Esophagus squamous epithelium (tissue), 5 donors: ENCODE measurements around the gene ZNF98. TPM values are rescaled to one million over a fixed set of nuclear protein-coding genes. Genes with fewer than 3 reads are reported as not detected.

Source experiments
- DNase-seq: peaks from one replicate; lab custom pipeline; 2025; lab: John Stamatoyannopoulos, UW
- H3K27ac ChIP-seq, 4 donors: fragments of 200-600 bp; sonication (generic); one replicate each; pipeline ENCODE4 v1.5.1; 2016 to 2019; ENCODE audit warnings: mild to moderate bottlenecking in 1 of 4
- H3K27me3 ChIP-seq, 4 donors: fragments of 200-600 bp; sonication (generic); 1 replicate in 3 of 4; 2 replicates in 1 of 4; pipeline versions ENCODE4 v1.5.1 to v1.6.0; 2017 to 2021; ENCODE audit warnings: antibody characterized with exemption in 1 of 4
- H3K36me3 ChIP-seq, 3 donors: fragments of 200-600 bp; sonication (generic); one replicate each; pipeline ENCODE4 v1.5.1; 2016 to 2019
- H3K4me1 ChIP-seq, 3 donors: fragments of 200-600 bp; sonication (generic); one replicate each; pipeline ENCODE4 v1.5.1; 2017 to 2019
- H3K4me3 ChIP-seq, 4 donors: fragments of 200-600 bp; sonication (generic); 1 replicate in 3 of 4; 2 replicates in 1 of 4; pipeline ENCODE4 v1.5.1; 2016 to 2019; ENCODE audit warnings: mild to moderate bottlenecking in 2 of 4, moderate library complexity in 1 of 4
- H3K9me3 ChIP-seq, 3 donors: fragments of 200-600 bp; sonication (generic); one replicate each; pipeline ENCODE4 v1.5.1; 2016 to 2019
- POLR2A ChIP-seq, 4 donors: fragments of 450-650 bp; IDR thresholded peaks; one replicate each; pipeline ENCODE4 v1.6.1; 2017; ENCODE audit warnings: antibody characterized with exemption in 4 of 4, mild to moderate bottlenecking in 4 of 4, moderate library complexity in 3 of 4
- WGBS, 2 donors: methylation state at CpG; one replicate each; pipeline ENCODE4 v1.1.5; 2018; 5-methylcytosine and 5-hydroxymethylcytosine counted together
- intact Hi-C: fragments of 100-400 bp; cut with DNase I; formaldehyde crosslinking; loops from one replicate; pipeline ENCODE4 v1.15.0; 2022
- small RNA-seq, 4 donors: library from RNA; depleted of rRNA; stranded (forward); fragments of <200 nt; gene quantifications; one replicate each; pipeline ENCODE3, GENCODE V24; 2016
- total RNA-seq, 4 donors: library from RNA; depleted of rRNA; stranded (reverse); fragments of >200 nt; gene quantifications; one replicate each; pipeline ENCODE4 v1.1.0, GENCODE V29; 2016
- TF ChIP-seq, protein P1 (sequence below), 6 experiments: fragments of 450-650 bp in 4 of 6; fragments of 200-600 bp in 2 of 6; sonication (generic) in 2 of 6; IDR thresholded peaks; one replicate each; pipeline ENCODE4 v1.5.1; 2016 to 2019; ENCODE audit warnings: antibody characterized with exemption in 6 of 6, mild to moderate bottlenecking in 4 of 6, moderate library complexity in 4 of 6
- donor health status: DM: yes; HTN: yes; CAD: no.

Gene ZNF98
- total RNA-seq, 4 donors from 2014 or later: 0.62 TPM; not detected in 3

DNA sequence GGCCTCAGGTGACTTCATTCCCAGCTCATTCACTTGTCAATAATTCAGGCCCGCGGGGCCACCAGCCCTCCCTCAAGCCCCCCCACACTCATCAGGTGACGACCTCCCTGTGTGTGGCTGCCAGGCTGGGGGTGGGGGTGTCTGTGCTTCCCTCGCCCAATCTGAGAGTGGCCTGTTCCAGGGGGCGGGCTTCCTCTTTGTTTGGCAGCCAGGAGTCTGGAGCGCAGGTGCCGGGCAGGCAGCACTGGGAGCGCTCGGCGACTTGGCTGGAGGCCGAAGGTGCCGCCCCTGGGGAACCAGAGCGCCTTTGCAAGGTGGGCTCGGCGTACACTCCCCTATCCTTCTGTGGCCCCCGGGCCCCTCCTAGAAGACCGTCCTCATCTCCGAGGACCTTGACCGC is 5.4 kb upstream of the ZNF98 start:
- intact Hi-C loops: no loop called here
- Histone ChIP-seq H3K4me1 (no peaks in the 10 kb centered on the region), H3K9me3 (peaks cover 0 to 70% (median 27%) of the 10 kb centered on the region in 3 donors), H3K36me3 (no peaks in the 10 kb centered on the region), H3K27ac (no peak overlapping the region), H3K4me3 (peak overlapping the region in 1 of 4 donors; percentile 39), H3K27me3 (peaks cover 0 to 15% (median 0%) of the 10 kb centered on the region in 4 donors)
- TF ChIP-seq POLR2A (IDR thresholded peaks at IDR 0.05): no peak
- TF ChIP-seq, protein P1, sequence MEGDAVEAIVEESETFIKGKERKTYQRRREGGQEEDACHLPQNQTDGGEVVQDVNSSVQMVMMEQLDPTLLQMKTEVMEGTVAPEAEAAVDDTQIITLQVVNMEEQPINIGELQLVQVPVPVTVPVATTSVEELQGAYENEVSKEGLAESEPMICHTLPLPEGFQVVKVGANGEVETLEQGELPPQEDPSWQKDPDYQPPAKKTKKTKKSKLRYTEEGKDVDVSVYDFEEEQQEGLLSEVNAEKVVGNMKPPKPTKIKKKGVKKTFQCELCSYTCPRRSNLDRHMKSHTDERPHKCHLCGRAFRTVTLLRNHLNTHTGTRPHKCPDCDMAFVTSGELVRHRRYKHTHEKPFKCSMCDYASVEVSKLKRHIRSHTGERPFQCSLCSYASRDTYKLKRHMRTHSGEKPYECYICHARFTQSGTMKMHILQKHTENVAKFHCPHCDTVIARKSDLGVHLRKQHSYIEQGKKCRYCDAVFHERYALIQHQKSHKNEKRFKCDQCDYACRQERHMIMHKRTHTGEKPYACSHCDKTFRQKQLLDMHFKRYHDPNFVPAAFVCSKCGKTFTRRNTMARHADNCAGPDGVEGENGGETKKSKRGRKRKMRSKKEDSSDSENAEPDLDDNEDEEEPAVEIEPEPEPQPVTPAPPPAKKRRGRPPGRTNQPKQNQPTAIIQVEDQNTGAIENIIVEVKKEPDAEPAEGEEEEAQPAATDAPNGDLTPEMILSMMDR (IDR thresholded peaks at IDR 0.05): no peak
- 0 to 14% methylated on average over 5 to 8 of the region's 19 CpGs for WGBS, 2 donors
- no peak for DNase-seq

DNA sequence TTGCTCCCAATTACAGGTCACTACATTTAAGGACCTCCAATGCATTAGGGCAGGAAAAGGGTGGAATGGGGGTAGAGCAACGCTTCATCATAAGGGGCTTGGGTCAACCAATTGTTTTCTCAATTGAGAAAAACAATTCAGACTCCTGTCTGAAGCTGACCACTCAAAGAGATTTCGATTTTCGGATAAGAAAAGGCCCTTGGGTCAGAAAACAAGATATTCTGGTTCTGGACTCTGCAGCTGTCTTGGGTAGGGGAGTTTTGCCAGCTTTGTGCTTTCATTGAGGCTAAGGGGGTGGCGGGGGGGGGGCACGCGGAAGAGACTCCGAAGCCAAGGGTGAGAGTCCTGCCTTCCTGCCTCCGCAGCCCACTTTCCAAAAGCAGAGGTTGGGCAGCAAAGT is 4.8 kb upstream of the ZNF98 start:
- Histone ChIP-seq H3K27me3 (peaks cover 0 to 15% (median 0%) of the 10 kb centered on the region in 4 donors), H3K36me3 (no peaks in the 10 kb centered on the region), H3K4me1 (no peaks in the 10 kb centered on the region), H3K4me3 (no peak overlapping the region), H3K9me3 (peaks cover 0 to 76% (median 27%) of the 10 kb centered on the region in 3 donors), H3K27ac (no peak overlapping the region)
- 34 to 82% methylated on average over 4 to 5 of the region's 8 CpGs for WGBS, 2 donors
- no peak for DNase-seq
- intact Hi-C loops: no loop called here
- TF ChIP-seq POLR2A (IDR thresholded peaks at IDR 0.05): no peak
- TF ChIP-seq, protein P1 (IDR thresholded peaks at IDR 0.05): no peak

DNA sequence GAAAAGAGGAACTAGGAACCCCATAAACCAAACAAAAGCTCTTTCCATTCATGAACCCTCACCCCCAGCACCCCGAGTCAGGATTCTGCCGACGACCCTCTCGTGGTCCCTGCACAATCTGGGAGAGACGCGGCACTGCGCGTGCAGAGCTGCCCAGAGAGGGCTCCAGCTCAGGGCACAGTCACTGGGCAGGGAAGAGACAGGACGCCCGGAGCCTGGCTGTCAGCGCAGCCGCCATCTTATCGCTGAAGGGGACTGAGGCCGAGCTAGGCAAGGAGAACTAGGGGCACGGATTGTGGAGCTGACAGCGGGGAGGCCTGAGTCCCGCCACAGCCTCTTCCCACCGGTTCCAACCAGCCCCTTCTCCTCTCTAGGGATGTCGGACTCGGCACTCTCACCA is 349 bp downstream of the ZNF98 start:
- no peak overlapping the region for H3K27ac ChIP-seq
- WGBS, 2 donors: 0 to 13% methylated on average over 3 to 7 of the region's 20 CpGs
- H3K4me3 ChIP-seq: peak overlapping the region in 3 of 4 donors; percentile 12 to 55 (median 24)
- peaks cover 0 to 63% (median 9%) of the 10 kb centered on the region in 3 donors for H3K9me3 ChIP-seq
- no peak for DNase-seq
- H3K4me1 ChIP-seq: no peaks in the 10 kb centered on the region
- intact Hi-C loops: no loop called here
- H3K27me3 ChIP-seq: no peaks in the 10 kb centered on the region
- TF ChIP-seq, protein P1 (IDR thresholded peaks at IDR 0.05): no peak
- TF ChIP-seq POLR2A (IDR thresholded peaks at IDR 0.05): no peak
- H3K36me3 ChIP-seq: no peaks in the 10 kb centered on the region

DNA sequence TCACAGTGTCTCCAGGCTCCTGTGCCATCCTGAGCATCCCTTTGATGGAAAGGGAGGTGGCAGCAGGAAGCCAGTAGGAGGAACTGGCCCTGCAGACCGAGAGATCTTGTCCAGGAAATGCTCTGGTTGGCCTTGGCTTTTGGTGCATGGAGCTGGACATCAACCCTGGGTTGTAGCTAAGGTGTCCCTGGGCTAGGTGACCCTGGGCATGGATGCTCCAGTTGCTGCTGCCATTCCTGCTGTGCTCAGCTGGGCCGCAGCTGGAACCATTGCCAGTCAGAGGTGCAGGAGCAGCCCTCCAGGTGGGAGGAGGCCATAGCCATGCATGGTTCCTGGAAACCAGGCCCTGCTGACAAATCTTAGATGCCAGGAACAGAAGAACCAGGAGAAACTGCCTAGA is 67.5 kb downstream of the ZNF98 start:
- H3K9me3 ChIP-seq: peaks cover 0 to 46% (median 5%) of the 10 kb centered on the region in 3 donors

More for the DNA sequence above, 67.5 kb downstream of the ZNF98 start:
- Histone ChIP-seq H3K36me3 (no peaks in the 10 kb centered on the region), H3K4me1 (no peaks in the 10 kb centered on the region), H3K27ac (no peak overlapping the region), H3K27me3 (no peaks in the 10 kb centered on the region), H3K4me3 (no peak overlapping the region)
- intact Hi-C loops: no loop called here
- TF ChIP-seq POLR2A (IDR thresholded peaks at IDR 0.05): no peak
- WGBS, 2 donors: 20% methylated on average over 1 of the region's 2 CpGs; no CpG with 5 or more reads in 1 of the 2 donors
- no peak for DNase-seq

Small RNA genes lying within 50 kb of the gene (small RNA-seq; reads per million reads assigned to genes)
- 0 reads per million in 4 donors for gene AC011494.1

Other genes with a start within 250 kb of the ZNF98 start
- under 1 TPM in 2 of 4 donors, not detected in 2; 0.44 to 0.57 TPM for gene ZNF676, start 225.4 kb downstream of the ZNF98 start, total RNA-seq
- gene ZNF729, start 135.9 kb downstream of the ZNF98 start, total RNA-seq: not detected
- under 1 TPM; 0.09 to 0.95 (median 0.23) TPM for gene ZNF492, start 212.0 kb upstream of the ZNF98 start, total RNA-seq